ENCODE results near the gene CRYBA1. TPM values are rescaled to one million over a fixed set of nuclear protein-coding genes. Genes with fewer than 3 reads are reported as not detected.
A peak's percentile ranks its signal among the peaks of the same experiment; 100 is the strongest.
"Not testable (repeated sequence)": the region's sequence is repeated elsewhere in the genome, so short reads cannot be mapped to it uniquely, and the experiment has no call there.

The CRYBA1 gene
- total RNA-seq, result not detected
- long read RNA-seq, result 0 reads

GRCh38 chr17:29246628-29247027 is at the start of gene CRYBA1:
Gene CRYBA1 (plus strand): TSS chr17:29246859. CDS start chr17:29246864, 5 bp downstream.
- ATAC-seq (peak; percentile 17), DNase-seq (no peak)
- intact Hi-C loops (cut with micrococcal nuclease), result no loop called here

DNA sequence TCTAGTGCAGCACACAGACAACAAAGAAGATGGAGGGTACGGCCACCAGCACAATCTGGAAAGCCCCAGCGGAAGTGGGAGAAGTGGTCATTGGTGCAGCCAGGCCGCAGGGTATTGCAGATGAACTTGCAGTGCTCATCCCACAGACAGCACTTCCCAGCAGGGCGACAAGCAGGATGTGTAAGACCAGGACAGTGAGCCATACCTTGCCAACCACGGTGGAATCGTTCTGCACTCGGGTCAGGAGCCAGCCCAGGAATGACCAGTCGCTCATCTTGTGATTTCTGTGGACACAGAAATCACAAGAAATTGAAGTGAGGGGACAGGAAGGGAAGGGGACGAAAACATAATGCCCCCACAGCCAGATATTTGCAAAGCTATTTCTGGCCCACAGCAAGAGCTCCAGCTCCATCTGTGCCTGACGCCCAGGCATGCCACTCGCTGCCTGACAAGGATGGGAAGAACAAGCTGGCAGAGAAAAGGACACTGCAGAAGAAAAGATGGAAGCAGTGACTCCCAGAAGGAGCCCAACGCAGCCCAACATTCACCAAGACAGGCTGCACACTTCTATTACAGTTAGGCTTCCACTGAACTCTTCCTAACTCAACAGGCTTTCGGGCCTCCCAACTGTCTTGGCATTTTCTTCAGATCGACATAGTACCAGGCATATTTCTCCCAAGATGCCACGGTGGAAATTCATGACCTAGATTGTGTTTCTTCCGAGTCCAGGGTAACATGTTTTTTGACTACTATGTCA is 49.0 kb upstream of the CRYBA1 start:
- ATAC-seq (no peak), DNase-seq (no peak)

DNA sequence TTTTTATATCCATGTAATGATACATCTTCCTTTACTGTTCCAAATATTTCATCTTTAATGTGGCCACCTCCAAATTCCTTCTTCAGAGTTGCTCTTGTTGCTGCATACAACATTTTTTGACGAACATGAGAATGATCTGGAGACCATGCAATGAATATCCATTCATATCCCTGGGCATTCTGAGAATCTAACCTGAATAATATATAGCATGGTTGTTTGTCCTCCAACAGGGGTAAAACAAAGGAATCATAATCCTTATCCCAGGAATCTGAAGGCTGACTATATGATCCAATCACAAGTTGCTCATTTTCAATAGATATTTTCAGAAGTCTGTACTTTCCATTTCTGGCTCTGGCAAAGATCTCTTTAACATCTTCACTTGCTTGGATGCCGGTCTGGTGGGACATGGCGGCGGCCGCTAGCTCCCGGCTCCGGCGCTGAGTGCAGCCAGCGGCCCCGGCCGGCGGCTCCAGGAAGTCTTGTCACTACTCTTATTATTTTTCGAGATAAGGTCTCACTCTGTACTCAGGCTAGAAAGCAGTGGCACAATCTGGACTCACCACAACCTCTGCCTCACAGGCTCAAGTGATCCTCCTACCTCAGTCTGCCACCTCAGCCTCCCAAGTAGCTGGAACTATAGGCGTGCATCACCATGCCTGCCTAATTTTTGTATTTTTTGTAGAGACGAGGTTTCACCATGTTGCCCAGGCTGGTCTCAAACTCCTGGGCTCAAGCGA is 42.4 kb upstream of the CRYBA1 start:
- ATAC-seq, result peak; percentile 77
- intact Hi-C loops (cut with micrococcal nuclease), result not testable (repeated sequence)

More for the DNA sequence above, 49.0 kb upstream of the CRYBA1 start:
- intact Hi-C loops (cut with micrococcal nuclease), result no loop called here

DNA sequence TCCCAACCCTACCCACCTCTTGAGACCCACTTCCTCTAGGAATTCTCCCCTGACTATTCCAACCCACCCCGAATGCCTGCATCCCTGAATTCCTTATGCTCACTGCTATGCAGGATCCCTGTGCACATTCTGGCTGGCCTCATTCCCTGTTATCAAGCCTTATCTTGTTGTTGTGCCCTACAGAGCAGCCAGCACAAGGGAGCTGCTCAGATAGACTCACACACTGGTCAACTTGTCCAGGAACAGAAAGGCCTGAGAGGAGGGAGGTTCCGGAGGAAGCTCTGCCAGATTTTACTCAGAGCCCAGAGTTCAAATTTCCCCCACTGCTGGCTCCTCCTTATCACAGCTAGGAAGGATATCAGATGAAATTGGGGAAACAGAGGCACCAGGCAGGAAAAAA is 41.6 kb upstream of the CRYBA1 start:
- intact Hi-C loops (cut with micrococcal nuclease), result no loop called here
- ATAC-seq (peak; percentile 93), DNase-seq (no peak)

More for the DNA sequence above, 42.4 kb upstream of the CRYBA1 start:
- DNase-seq, result not testable (repeated sequence)

DNA sequence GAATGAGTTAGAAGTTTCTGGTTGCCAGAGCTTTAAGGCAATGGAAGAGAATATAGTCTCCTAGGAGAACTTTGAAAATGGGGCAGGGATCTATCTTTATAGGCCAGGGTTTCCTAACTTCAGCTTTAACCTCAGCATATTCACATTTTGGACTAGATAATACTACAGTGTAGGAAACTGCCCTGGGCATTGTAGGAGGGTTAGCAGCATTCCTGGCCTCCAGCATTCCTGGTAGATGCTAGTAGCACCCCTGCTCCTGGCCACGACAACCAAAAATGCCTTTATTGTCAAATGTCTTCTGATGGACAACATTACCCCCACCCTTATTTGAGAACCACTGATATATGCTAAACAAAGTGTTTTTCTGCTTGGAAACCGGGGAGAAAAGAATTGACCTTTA is 38.7 kb upstream of the CRYBA1 start:
- no peak for ATAC-seq
- intact Hi-C loops (cut with micrococcal nuclease), result no loop called here
- no peak for DNase-seq

DNA sequence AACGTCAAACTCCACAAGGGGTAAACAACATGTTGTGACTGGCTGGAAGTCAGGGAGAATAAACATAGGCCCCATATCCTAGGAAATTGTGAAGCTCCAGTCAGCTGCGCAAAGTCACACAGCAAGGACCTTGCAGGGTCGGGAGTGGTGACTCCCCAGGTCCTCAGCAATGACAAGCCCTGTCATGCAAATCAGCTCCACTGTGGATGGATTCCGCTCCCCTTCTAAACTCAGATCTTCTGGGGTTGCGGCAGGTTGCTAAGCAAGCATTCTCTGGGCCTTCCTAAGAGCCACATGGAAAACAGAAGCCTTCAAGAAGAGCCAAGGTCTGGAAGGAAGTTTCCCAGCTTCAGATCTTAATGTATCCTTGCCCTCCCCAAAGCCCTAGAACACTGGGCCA is 37.6 kb upstream of the CRYBA1 start:
- DNase-seq, result no peak
- intact Hi-C loops (cut with micrococcal nuclease), result no loop called here
- ATAC-seq, result no peak

DNA sequence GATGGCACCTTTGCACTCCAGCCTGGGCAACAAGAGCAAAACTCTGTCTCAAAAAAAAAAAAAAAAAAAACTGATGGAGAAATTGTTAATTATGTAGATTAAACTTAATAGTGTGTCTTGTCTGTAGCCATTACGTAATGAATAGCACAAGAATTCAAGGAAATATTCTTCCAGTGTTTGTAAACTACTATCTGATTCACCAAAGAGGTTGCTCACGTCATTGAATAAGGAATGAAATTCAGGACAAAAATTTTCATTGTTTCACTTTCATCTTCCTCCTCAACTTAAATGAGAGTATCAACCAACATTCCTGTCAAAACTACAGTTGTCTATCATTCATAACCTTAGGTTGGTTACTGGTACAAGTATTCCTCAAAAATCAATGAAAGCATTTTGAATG is 35.8 kb upstream of the CRYBA1 start:
- intact Hi-C loops (cut with micrococcal nuclease), result no loop called here
- DNase-seq (no peak), ATAC-seq (no peak)

- ATAC-seq (no peak), DNase-seq (no peak)
- intact Hi-C loops (cut with micrococcal nuclease), result no loop called here
These were observed 34.5 kb upstream of the CRYBA1 start for GRCh38 chr17:29212094-29212631.

GRCh38 chr17:29212681-29213121 is 34.0 kb upstream of the CRYBA1 start:
- DNase-seq, result no peak
- intact Hi-C loops (cut with micrococcal nuclease), result no loop called here
- no peak for ATAC-seq

DNA sequence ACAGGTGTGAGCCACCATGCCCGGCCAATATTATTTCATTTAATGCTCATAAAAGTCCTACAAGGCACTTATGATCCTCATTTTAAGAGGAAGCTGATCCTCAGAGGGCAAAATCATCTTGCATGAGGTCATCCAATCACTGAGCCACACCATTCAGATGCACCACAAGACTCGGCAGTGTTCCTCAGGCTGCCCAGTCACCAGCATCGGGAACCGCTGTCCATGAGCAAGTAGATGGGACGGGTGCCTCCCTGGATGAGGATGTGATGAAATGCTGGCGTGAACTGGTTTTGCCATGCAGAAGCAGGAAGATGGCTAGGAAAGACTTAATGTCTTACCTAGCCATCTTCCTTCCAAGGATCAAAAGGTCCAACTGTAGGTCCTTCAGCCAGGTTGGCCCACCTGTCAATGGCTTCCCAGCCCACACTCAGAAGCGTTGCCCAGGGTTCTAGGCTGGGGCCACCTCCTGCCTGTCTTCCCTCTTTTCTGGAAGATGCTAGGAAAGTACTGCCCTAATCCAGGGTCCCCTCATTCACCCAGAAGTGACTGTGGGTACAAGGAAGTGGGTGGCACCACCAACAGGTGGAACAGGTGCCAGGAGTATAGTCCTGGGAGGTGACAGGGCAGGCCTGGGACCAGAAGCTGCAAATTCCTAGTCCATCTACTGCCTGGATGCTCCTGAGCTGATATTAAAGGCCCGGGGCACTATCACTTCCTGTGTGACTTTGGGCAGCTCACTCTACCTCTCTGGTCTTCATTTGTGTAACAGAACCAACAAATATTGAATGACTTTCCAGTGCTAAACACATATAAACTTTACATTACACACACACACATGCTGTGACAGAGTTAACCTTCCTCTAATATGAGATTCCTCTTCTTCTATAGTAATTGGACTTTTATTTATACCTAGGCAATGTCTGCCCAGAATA is 32.2 kb upstream of the CRYBA1 start:
- no peak for ATAC-seq
- no peak for DNase-seq
- intact Hi-C loops (cut with micrococcal nuclease), result loop anchor here (5.0 kb wide), 1 partner anchor 67 kb away; no protein-coding TSS in a partner anchor

GRCh38 chr17:29215174-29215573 is 31.5 kb upstream of the CRYBA1 start:
- no peak for ATAC-seq

GRCh38 chr17:29215717-29216116 is 30.9 kb upstream of the CRYBA1 start:
- no peak for ATAC-seq
- DNase-seq, result no peak
- intact Hi-C loops (cut with micrococcal nuclease), result loop anchor here (5.0 kb wide), 1 partner anchor 68 kb away; no protein-coding TSS in a partner anchor

More at GRCh38 chr17:29215174-29215573, 31.5 kb upstream of the CRYBA1 start:
- intact Hi-C loops (cut with micrococcal nuclease), result loop anchor here (5.0 kb wide), 1 partner anchor 68 kb away; no protein-coding TSS in a partner anchor
- no peak for DNase-seq

GRCh38 chr17:29216181-29216580 is 30.5 kb upstream of the CRYBA1 start:
- DNase-seq (no peak), ATAC-seq (no peak)
- intact Hi-C loops (cut with micrococcal nuclease), result loop anchor here (5.0 kb wide), 1 partner anchor 69 kb away; no protein-coding TSS in a partner anchor

DNA sequence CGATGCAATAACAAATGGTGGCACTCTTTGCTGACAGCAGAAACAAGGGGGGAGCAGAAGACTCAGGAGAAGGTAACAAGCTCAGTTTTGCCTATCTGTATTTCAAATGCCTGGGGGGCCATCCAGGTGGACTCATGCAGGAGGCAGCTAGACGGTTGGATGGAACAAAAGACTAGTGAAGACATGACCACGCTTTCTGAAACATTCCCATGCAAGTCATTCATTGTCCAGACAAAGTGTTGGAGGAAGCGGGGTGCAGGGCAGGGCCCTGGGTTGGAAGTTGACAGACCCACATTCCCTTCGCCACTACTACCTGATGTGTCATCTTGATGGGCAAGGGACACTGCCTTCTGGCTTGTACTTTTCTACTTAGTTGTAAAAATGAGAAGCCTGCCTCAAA is 29.8 kb upstream of the CRYBA1 start:
- intact Hi-C loops (cut with micrococcal nuclease), result loop anchor here (5.0 kb wide), 1 partner anchor 70 kb away; no protein-coding TSS in a partner anchor
- DNase-seq (no peak), ATAC-seq (no peak)

DNA sequence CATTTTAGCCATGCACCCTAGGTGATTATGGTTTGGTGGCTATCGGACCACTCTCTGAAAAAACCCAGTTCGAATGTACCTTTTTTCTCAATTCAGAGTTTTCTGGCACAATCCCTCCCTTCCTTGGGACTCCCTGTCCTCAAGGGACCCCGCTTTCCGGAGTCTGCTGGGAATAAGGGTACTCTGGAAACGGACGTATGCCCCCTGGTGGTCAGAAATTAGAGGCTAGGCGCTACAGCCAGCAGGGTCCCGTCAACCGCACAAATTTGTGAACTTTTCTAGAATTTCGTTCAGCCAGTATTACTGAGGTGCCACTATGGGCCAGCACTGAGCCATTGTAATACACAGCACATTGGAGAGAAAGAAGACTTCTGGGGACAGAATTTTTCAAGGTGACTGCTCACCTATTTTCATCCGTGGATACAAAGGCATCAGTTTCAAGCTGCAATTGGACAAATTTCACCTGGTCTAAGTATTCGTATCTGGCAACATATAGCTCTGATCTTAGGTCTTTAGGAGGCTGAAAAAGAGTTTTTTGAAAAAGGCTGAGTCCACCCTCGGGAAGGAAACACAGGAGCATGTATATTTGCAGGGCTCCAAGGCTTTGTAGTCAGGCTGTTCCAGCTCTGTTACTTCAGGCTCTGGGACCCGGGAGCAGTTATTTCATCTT is 27.1 kb upstream of the CRYBA1 start:
- intact Hi-C loops (cut with micrococcal nuclease), result loop anchor here (5.0 kb wide), 1 partner anchor 72 kb away; no protein-coding TSS in a partner anchor
- ATAC-seq (peak; percentile 91), DNase-seq (peak; percentile 68)

DNA sequence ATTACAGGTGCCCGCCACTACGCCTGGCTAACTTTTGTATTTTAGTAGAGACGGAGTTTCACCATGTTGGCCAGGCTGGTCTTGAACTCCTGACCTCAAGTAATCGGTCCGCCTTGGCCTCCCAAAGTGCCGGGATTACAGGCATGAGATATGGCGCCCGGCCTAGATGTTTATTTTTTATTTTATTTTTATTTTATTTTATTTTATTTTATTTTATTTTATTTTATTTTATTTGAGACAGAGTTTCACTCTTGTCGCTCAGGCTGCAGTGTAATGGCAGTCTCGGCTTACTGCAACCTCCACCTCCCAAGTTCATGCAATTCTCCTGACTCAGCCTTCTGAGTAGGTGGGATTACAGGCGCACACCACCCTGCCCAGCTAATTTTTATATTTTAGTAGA is 25.3 kb upstream of the CRYBA1 start:
- intact Hi-C loops (cut with micrococcal nuclease); ATAC-seq; DNase-seq: not testable (repeated sequence)

GRCh38 chr17:29225396-29225795 is 21.3 kb upstream of the CRYBA1 start:
- no peak for DNase-seq
- intact Hi-C loops (cut with micrococcal nuclease), result no loop called here
- no peak for ATAC-seq

DNA sequence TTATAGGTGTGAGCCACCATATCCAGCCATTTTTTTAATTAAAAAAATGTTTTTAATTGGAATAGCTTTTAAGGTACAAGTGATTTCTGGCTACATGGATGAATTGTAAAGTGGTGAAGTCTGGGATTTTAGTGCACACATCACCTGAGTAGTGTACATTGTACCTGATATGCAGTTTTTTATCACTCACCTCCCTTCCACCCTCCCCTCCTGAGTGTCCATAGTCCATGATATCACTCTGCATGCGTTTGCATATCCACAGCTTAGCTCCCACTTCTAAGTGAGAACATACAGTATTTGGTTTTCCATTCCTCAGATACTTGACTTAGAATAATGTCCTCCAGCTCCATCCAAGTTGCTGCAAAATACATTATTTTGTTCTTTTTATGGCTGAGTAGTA is 13.4 kb upstream of the CRYBA1 start:
- DNase-seq, result no peak
- no peak for ATAC-seq
- intact Hi-C loops (cut with micrococcal nuclease), result no loop called here
